Stimulated activated CD8-positive, alpha-beta memory T cell treated with anti-CD3 and anti-CD28 coated beads, Interleukin-15, amount 100 ng/mL, for 24 hours (primary cell): ENCODE data around the gene HOXC13.

ENCODE experiments used
- DNase-seq: peaks from one replicate; pipeline ENCODE4 v3.0.0-alpha.2; 2020; ENCODE audit warnings: low read depth

Gene HOXC13

DNA sequence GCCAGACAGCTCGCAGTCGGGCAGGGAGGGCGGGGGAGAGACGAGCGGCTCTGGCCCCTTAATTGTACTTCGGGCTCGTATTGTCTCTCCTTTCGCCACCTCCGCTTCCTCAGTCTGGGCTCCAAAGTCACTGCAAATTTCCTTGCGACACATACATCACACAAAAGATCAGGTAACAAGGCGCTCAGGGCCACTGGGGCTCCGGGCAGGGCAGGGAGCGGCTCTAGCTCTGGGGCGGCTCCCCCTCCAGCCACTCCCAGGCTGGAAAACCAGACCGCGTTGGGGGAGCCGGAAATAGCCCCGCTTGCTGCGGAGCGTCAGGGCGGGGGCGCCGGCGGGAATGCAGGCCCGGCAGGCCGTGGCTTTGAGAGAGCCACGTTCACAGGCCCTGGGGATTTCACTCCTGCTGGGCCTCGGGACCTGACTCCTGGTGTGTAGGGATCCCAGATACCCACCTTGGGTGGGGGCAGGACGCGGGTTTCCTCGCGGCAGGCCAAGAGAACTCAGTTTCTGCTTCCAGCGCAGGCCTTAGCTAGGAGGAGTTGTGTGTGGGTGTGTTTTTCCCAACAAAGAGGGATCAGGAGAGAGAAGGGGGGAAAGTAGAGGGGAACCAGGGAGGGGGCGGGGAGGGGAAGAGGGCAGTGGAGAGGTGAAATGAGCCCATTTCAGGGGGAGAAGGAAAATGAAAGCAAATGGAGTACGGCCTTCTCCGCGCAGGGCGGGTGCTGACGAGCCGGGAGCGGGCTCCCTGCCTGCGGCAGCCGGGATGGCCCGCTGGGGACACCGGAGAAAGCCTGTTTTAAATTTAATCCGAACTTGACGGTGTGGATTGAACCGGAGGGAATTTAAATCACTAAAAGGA, 57.0 kb downstream of the HOXC13 start:
- no peak for DNase-seq
